H9 (cell line): Measurements from ENCODE around the gene TBC1D4. TPM values are rescaled to one million over a fixed set of nuclear protein-coding genes. Genes with fewer than 3 reads are reported as not detected.

Experiments
- DNase-seq: peaks from one replicate; pipeline ENCODE4 v3.0.0-alpha.2; 2017
- H2AFZ ChIP-seq: one replicate; pipeline ENCODE4 v1.6.1; 2013; ENCODE audit warnings: mild to moderate bottlenecking, low read length, control low read depth, moderate library complexity
- H2AK5ac ChIP-seq: 2 replicates; pipeline ENCODE4 v1.6.1; 2013; ENCODE audit warnings: low read length, control low read depth, mixed read lengths; ENCODE audit not compliant: insufficient read length
- H2BK120ac ChIP-seq: one replicate; pipeline ENCODE4 v1.6.1; 2013; ENCODE audit warnings: low read depth, mild to moderate bottlenecking, low read length, control low read depth, inconsistent platforms; ENCODE audit not compliant: poor library complexity, severe bottlenecking
- H2BK12ac ChIP-seq: 2 replicates; pipeline ENCODE4 v1.6.1; 2013; ENCODE audit warnings: low read length, control low read depth, mixed read lengths, low read depth; ENCODE audit not compliant: insufficient read length
- H2BK15ac ChIP-seq: 2 replicates; pipeline ENCODE4 v1.6.1; 2013; ENCODE audit warnings: low read depth, low read length, control low read depth
- H2BK20ac ChIP-seq: one replicate; pipeline ENCODE4 v1.6.1; 2013; ENCODE audit warnings: low read depth, mild to moderate bottlenecking, low read length, control low read depth, inconsistent platforms; ENCODE audit not compliant: poor library complexity, severe bottlenecking
- H2BK5ac ChIP-seq: 2 replicates; pipeline ENCODE4 v1.6.1; 2013; ENCODE audit warnings: low read length, control low read depth, mixed read lengths; ENCODE audit not compliant: insufficient read length
- H3K14ac ChIP-seq: 2 replicates; pipeline ENCODE4 v1.6.1; 2013; ENCODE audit warnings: low read length, control low read depth; ENCODE audit not compliant: insufficient read depth
- H3K18ac ChIP-seq: 2 replicates; pipeline ENCODE4 v1.6.1; 2013; ENCODE audit warnings: low read depth, mild to moderate bottlenecking, mixed read lengths, low read length, control low read depth; ENCODE audit not compliant: insufficient read length
- H3K23ac ChIP-seq: 2 replicates; pipeline ENCODE4 v1.6.1; 2013; ENCODE audit warnings: low read length, control low read depth, mixed read lengths, low read depth; ENCODE audit not compliant: insufficient read length
- H3K23me2 ChIP-seq: 2 replicates; pipeline ENCODE4 v1.6.1; 2013; ENCODE audit warnings: low read depth, mild to moderate bottlenecking, mixed read lengths, low read length, control low read depth; ENCODE audit not compliant: insufficient read length, poor library complexity, severe bottlenecking
- H3K27ac ChIP-seq: 2 replicates; pipeline ENCODE4 v1.5.1; 2013; ENCODE audit warnings: low read length, control low read depth, mixed read lengths, low read depth; ENCODE audit not compliant: insufficient read length
- H3K27me3 ChIP-seq: 2 replicates; pipeline ENCODE4 v1.6.1; 2013; ENCODE audit warnings: low read length, control low read depth, inconsistent platforms; ENCODE audit not compliant: insufficient read depth
- H3K4ac ChIP-seq: 2 replicates; pipeline ENCODE4 v1.6.1; 2013; ENCODE audit warnings: low read depth, mild to moderate bottlenecking, control low read depth, inconsistent platforms, low read length, moderate library complexity
- H3K4me1 ChIP-seq: 2 replicates; pipeline ENCODE4 v1.6.1; 2013; ENCODE audit warnings: low read length, control low read depth, inconsistent platforms; ENCODE audit not compliant: insufficient read depth
- H3K4me2 ChIP-seq: 2 replicates; pipeline ENCODE4 v1.6.1; 2013; ENCODE audit warnings: low read length, control low read depth, mixed read lengths; ENCODE audit not compliant: insufficient read length, insufficient read depth
- H3K56ac ChIP-seq: 2 replicates; pipeline ENCODE4 v1.6.1; 2013; ENCODE audit warnings: low read depth, mild to moderate bottlenecking, mixed read lengths, low read length, control low read depth; ENCODE audit not compliant: insufficient read length
- H3K79me1 ChIP-seq: 2 replicates; pipeline ENCODE4 v1.6.1; 2013; ENCODE audit warnings: low read depth, mild to moderate bottlenecking, moderate library complexity, low read length, control low read depth, inconsistent platforms; ENCODE audit not compliant: insufficient read depth, poor library complexity, severe bottlenecking
- H3K79me2 ChIP-seq: 2 replicates; pipeline ENCODE4 v1.6.1; 2013; ENCODE audit warnings: low read length, control low read depth, inconsistent platforms; ENCODE audit not compliant: insufficient read depth
- H3K9ac ChIP-seq: 2 replicates; pipeline ENCODE4 v1.6.1; 2013; ENCODE audit warnings: low read length, control low read depth, mixed read lengths; ENCODE audit not compliant: insufficient read length; ENCODE audit errors: extremely low read depth
- H3K9me3 ChIP-seq: one replicate; pipeline ENCODE4 v1.6.1; 2013; ENCODE audit warnings: low read depth, low read length, inconsistent platforms; ENCODE audit not compliant: control insufficient read depth
- H3T11ph ChIP-seq: one replicate; pipeline ENCODE4 v1.6.1; 2013; ENCODE audit warnings: mild to moderate bottlenecking, low read length, control low read depth, inconsistent platforms
- H4K20me1 ChIP-seq: one replicate; pipeline ENCODE4 v1.6.1; 2013; ENCODE audit not compliant: control insufficient read depth, insufficient read length, insufficient read depth
- H4K5ac ChIP-seq: 2 replicates; pipeline ENCODE4 v1.6.1; 2013; ENCODE audit warnings: low read depth, mild to moderate bottlenecking, mixed read lengths, low read length, control low read depth; ENCODE audit not compliant: insufficient read length
- H4K8ac ChIP-seq: replicated peaks from 2 replicates; pipeline ENCODE4 v1.6.1; 2013; ENCODE audit warnings: low read length, control low read depth, mixed read lengths, low read depth; ENCODE audit not compliant: insufficient read length
- H4K91ac ChIP-seq: 2 replicates; pipeline ENCODE4 v1.6.1; 2013; ENCODE audit warnings: low read depth, mild to moderate bottlenecking, moderate library complexity, mixed read lengths, low read length, control low read depth; ENCODE audit not compliant: insufficient read length
- H3K27ac Mint-ChIP-seq, 3 experiments: 2 replicates in 2 of 3; 3 replicates in 1 of 3; pipeline ENCODE4 v1.8.0; 2020 to 2021; ENCODE audit warnings: mixed read lengths in 3 of 3, mild to moderate bottlenecking in 1 of 3, moderate library complexity in 1 of 3
- H3K27me3 Mint-ChIP-seq: 2 replicates; pipeline ENCODE4 v1.8.0; 2021; ENCODE audit warnings: low read depth, mild to moderate bottlenecking, moderate library complexity, mixed read lengths
- H3K36me3 Mint-ChIP-seq, 3 experiments: 2 replicates in 2 of 3; 3 replicates in 1 of 3; pipeline ENCODE4 v1.8.0; 2020 to 2021; ENCODE audit warnings: low read depth in 3 of 3, mixed read lengths in 3 of 3; ENCODE audit not compliant: insufficient read depth in 1 of 3
- H3K4me1 Mint-ChIP-seq, 2 experiments: 2 replicates each; pipeline ENCODE4 v1.8.0; 2020; ENCODE audit warnings: mixed read lengths in 2 of 2
- H3K4me3 Mint-ChIP-seq, 2 experiments: 2 replicates in 1 of 2; 3 replicates in 1 of 2; pipeline ENCODE4 v1.8.0; 2020 to 2021; ENCODE audit warnings: mild to moderate bottlenecking in 2 of 2, mixed read lengths in 2 of 2, moderate library complexity in 1 of 2
- H3K9me3 Mint-ChIP-seq, 2 experiments: 2 replicates in 1 of 2; 3 replicates in 1 of 2; pipeline ENCODE4 v1.8.0; 2020; ENCODE audit warnings: mild to moderate bottlenecking in 2 of 2, mixed read lengths in 2 of 2, moderate library complexity in 1 of 2
- WGBS: extraction: QIAGEN DNeasy Blood & Tissue Kit; methylation state at CpG from one replicate; pipeline ENCODE4 v1.1.7; 2013; ENCODE audit warnings: missing lambda C conversion rate, low lambda C conversion rate, mixed read lengths; ENCODE audit not compliant: insufficient read length; ENCODE audit errors: extremely low coverage; 5-methylcytosine and 5-hydroxymethylcytosine counted together
- total RNA-seq: library from RNA; stranded (reverse); gene quantifications from 2 replicates; pipeline ENCODE4 v1.2.1, GENCODE V29; 2021
- TF ChIP-seq, protein P1 (sequence below): fragments of 200-600 bp; sonication (generic); conservative IDR thresholded peaks from 3 replicates; pipeline ENCODE4 v1.8.0; 2021; ENCODE audit warnings: antibody characterized with exemption, mild to moderate bottlenecking

TBC1D4 gene
- total RNA-seq, 1 experiment from 2014 or later = 10.5 TPM

DNA sequence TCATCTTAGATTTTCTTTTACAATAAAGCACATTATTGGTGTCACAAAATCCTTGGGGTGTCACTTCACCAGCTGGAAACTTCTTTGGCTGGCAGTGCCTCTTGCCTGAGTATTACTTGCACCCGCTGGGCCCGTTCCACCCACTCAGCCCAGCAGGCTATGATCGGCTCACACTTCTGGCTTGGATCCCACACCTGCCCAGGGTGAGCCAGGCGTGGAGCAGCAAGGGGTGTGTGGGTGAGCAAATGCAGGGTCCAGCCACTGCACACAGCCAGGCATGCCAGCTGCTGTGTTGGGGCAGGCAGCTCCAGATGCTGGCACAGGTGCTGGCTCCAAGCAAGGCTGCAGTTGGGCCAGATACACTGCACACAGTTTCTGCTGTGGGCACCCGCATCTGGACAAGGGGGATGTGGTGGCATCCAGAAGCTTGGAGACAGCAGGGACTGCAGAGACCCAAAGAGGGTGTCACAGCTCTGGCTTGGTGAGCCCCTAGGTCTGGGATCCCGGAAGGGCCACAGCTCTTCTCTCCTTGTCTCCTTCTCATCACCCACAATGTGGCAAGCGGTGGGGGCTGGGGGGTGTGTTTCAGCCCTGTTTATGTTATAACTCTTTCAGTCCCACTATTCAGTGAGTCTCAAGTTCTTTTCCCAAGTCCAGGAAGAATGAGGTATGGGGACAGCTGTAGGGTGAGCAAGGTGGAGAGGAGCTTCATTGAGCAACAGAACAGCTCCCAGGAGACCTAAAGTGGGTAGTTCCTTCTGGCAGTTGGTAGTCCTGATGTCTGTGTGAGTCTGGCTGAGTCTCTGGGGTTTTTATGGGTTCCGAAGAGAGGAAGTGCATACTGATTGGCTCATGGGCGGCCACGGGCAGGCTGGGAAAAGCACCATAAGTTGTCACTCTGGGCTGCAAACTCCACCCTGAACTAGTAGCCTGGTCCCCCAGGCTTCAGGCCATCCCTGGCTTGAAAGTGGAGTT lies 25.3 kb upstream of the TBC1D4 start:
- no peaks in the 10 kb centered on the region for H3K4me1 Mint-ChIP-seq
- no peak overlapping the region for H2BK12ac ChIP-seq
- no CpG with 5 or more reads among the region's 10 CpGs for WGBS
- H3K56ac ChIP-seq = no peak overlapping the region
- no peak overlapping the region for H3K27ac Mint-ChIP-seq
- H3K4me2 ChIP-seq = no peak overlapping the region
- TF ChIP-seq, protein P1, sequence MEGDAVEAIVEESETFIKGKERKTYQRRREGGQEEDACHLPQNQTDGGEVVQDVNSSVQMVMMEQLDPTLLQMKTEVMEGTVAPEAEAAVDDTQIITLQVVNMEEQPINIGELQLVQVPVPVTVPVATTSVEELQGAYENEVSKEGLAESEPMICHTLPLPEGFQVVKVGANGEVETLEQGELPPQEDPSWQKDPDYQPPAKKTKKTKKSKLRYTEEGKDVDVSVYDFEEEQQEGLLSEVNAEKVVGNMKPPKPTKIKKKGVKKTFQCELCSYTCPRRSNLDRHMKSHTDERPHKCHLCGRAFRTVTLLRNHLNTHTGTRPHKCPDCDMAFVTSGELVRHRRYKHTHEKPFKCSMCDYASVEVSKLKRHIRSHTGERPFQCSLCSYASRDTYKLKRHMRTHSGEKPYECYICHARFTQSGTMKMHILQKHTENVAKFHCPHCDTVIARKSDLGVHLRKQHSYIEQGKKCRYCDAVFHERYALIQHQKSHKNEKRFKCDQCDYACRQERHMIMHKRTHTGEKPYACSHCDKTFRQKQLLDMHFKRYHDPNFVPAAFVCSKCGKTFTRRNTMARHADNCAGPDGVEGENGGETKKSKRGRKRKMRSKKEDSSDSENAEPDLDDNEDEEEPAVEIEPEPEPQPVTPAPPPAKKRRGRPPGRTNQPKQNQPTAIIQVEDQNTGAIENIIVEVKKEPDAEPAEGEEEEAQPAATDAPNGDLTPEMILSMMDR = no peak
- H3K4me1 ChIP-seq = no peaks in the 10 kb centered on the region
- no peak overlapping the region for H2BK15ac ChIP-seq
- H3K23ac ChIP-seq = no peak overlapping the region
- no peaks in the 10 kb centered on the region for H3K23me2 ChIP-seq
- H3K36me3 Mint-ChIP-seq = no peaks in the 10 kb centered on the region
- H2BK120ac ChIP-seq = no peak overlapping the region
- no peaks in the 10 kb centered on the region for H3K27me3 ChIP-seq
- H2AFZ ChIP-seq = no peak overlapping the region
- no peak overlapping the region for H4K5ac ChIP-seq
- no peak overlapping the region; the same call in 1 of the 2 replicates for H3K14ac ChIP-seq
- H4K91ac ChIP-seq = no peak overlapping the region
- no peak overlapping the region for H3T11ph ChIP-seq
- H3K4ac ChIP-seq = no peak overlapping the region
- no peak overlapping the region for H2BK20ac ChIP-seq
- H3K27ac ChIP-seq = no peak overlapping the region
- H3K79me2 ChIP-seq = no peaks in the 10 kb centered on the region
- H3K9ac ChIP-seq = no peak overlapping the region
- H3K27me3 Mint-ChIP-seq = no peaks in the 10 kb centered on the region
- no peaks in the 10 kb centered on the region for H3K9me3 Mint-ChIP-seq
- H2AK5ac ChIP-seq = no peak overlapping the region
- no peak overlapping the region for H2BK5ac ChIP-seq
- H4K8ac ChIP-seq = no peak overlapping the region
- H3K9me3 ChIP-seq = no peaks in the 10 kb centered on the region
- H3K4me3 Mint-ChIP-seq = no peak overlapping the region
- no peak for DNase-seq
- no peaks in the 10 kb centered on the region for H4K20me1 ChIP-seq
- H3K79me1 ChIP-seq = no peaks in the 10 kb centered on the region
- H3K18ac ChIP-seq = no peak overlapping the region
